Esophagus muscularis mucosa (tissue), 4 donors: Measurements from ENCODE around the gene MAF.

Experiments used
- EP300 ChIP-seq: sonication (generic); formaldehyde crosslinking; IDR thresholded peaks from one replicate; pipeline ENCODE4 v1.6.1; 2017; ENCODE audit warnings: antibody characterized with exemption
- POLR2A ChIP-seq: fragments of 450-650 bp; IDR thresholded peaks from one replicate; pipeline ENCODE4 v1.6.1; 2017; ENCODE audit warnings: antibody characterized with exemption, moderate library complexity, mild to moderate bottlenecking, low read depth
- POLR2AphosphoS5 ChIP-seq, 2 donors: sonication (generic); formaldehyde crosslinking; IDR thresholded peaks; one replicate each; pipeline ENCODE4 v1.6.1; 2017; ENCODE audit warnings: antibody characterized with exemption in 2 of 2
- TF ChIP-seq, protein P1 (sequence below), 3 experiments: fragments of 200-600 bp in 2 of 3; fragments of 450-650 bp in 1 of 3; sonication (generic) in 2 of 3; IDR thresholded peaks; one replicate each; pipeline ENCODE4 v1.5.1; 2017 to 2019; ENCODE audit warnings: antibody characterized with exemption in 3 of 3, mild to moderate bottlenecking in 2 of 3, moderate library complexity in 1 of 3

GRCh38 chr16:79628501-79628975 lies 28.0 kb upstream of the MAF start:
- TF ChIP-seq POLR2AphosphoS5 (IDR thresholded peaks at IDR 0.05) (no peak), POLR2A (no peak), EP300 (no peak)
- TF ChIP-seq, protein P1, sequence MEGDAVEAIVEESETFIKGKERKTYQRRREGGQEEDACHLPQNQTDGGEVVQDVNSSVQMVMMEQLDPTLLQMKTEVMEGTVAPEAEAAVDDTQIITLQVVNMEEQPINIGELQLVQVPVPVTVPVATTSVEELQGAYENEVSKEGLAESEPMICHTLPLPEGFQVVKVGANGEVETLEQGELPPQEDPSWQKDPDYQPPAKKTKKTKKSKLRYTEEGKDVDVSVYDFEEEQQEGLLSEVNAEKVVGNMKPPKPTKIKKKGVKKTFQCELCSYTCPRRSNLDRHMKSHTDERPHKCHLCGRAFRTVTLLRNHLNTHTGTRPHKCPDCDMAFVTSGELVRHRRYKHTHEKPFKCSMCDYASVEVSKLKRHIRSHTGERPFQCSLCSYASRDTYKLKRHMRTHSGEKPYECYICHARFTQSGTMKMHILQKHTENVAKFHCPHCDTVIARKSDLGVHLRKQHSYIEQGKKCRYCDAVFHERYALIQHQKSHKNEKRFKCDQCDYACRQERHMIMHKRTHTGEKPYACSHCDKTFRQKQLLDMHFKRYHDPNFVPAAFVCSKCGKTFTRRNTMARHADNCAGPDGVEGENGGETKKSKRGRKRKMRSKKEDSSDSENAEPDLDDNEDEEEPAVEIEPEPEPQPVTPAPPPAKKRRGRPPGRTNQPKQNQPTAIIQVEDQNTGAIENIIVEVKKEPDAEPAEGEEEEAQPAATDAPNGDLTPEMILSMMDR (IDR thresholded peaks at IDR 0.05): no peak
